HG02973 (cell line): Measurements from ENCODE around the gene CDYL2.
A peak's percentile ranks its signal among the peaks of the same experiment; 100 is the strongest.

ENCODE experiments used
- ATAC-seq: cut with Tn5 transposase; IDR thresholded peaks from one replicate; pipeline ENCODE4 v1.9.1; 2021; ENCODE audit warnings: moderate library complexity; ENCODE audit not compliant: unreplicated experiment

CDYL2 gene

DNA sequence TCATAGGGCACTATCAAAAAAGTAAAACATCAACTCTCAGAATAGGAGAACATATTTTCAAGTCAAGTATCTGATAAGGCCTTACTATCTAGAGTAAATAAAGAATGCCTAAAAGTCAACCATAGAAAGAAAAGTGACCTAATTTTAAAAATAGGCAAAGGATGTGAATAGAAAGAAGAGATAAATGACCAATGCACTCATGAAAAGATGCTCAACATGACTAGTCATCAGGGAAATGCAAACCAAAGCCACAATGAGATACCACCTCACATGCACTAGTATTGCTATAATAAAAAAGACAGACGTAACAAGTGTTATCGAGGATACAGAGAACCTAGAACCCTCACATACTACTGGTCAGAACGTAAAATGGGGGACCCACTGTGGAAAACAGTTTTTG, 172.8 kb downstream of the CDYL2 start:
- ATAC-seq, result no peak

- no peak for ATAC-seq
Observed at GRCh38 chr16:80628254-80628653, 176.1 kb downstream of the CDYL2 start.

- ATAC-seq, result peak; percentile 97
Observed at GRCh38 chr16:80627108-80627507, 177.3 kb downstream of the CDYL2 start.

GRCh38 chr16:80623376-80623775, 181.0 kb downstream of the CDYL2 start:
- no peak for ATAC-seq

GRCh38 chr16:80622007-80622406, 182.4 kb downstream of the CDYL2 start:
- ATAC-seq, result no peak

- ATAC-seq, result no peak
Observed at GRCh38 chr16:80620736-80621605, 183.4 kb downstream of the CDYL2 start.

- no peak for ATAC-seq
Observed at GRCh38 chr16:80619824-80620223, 184.6 kb downstream of the CDYL2 start.

DNA sequence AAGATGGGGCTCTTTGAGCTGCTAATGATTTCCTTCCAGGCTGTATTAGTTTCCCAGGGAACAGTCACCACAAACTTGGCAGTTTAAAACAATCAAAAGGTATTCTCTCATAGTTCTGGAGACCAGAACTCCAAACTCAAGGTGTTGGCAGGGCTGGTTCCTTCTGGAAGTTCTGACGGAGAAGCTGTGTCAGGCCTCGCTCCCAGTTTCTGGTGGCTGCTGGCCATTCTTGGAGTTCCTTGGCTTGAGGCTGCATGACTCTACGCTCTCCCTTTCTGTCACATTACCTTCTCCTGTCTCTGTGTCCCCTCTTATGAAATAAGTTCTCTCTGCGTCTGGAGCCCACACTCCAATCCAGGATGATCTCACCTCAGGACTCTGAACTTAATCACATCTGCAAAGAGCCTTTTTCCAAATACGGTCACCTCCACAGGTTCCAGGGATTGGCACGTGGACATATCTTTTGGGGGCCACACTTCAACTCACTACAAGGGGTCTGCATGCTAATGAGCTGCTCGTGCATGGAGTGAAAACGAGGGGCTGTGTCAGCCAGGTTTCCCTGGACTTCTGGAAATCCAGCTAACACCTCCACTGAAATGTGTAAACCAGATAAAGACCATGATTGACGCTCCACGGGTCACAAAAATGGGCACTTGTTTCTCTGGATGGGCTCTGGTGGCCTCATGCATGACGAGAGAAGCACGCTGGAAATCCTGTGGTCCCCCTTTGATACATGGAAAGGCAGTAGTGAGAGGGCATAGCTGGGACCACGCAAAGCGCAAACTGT, 185.3 kb downstream of the CDYL2 start:
- ATAC-seq, result no peak

- no peak for ATAC-seq
Observed at GRCh38 chr16:80616362-80616761, 188.0 kb downstream of the CDYL2 start.

DNA sequence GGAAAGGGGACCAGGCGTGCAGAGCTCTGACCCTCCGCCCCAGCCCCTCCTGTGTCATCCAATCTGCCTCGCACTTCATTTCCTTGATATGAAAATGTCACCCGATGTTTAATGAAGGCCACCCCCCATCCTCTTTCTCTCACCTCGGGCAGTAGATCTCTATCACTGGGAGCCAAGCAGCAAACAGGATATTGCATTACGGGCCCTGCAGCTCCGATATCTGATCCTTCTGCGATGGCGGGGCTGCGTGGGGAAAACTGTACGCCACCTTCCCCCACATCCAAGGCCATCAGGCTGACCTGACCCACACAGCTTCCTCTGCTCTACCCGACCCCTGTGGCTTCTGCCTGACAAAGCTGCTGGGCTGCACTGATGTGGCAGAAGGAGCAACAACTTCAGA, 188.7 kb downstream of the CDYL2 start:
- ATAC-seq, result no peak

- ATAC-seq, result no peak
Observed at GRCh38 chr16:80614908-80615671, 189.3 kb downstream of the CDYL2 start.

DNA sequence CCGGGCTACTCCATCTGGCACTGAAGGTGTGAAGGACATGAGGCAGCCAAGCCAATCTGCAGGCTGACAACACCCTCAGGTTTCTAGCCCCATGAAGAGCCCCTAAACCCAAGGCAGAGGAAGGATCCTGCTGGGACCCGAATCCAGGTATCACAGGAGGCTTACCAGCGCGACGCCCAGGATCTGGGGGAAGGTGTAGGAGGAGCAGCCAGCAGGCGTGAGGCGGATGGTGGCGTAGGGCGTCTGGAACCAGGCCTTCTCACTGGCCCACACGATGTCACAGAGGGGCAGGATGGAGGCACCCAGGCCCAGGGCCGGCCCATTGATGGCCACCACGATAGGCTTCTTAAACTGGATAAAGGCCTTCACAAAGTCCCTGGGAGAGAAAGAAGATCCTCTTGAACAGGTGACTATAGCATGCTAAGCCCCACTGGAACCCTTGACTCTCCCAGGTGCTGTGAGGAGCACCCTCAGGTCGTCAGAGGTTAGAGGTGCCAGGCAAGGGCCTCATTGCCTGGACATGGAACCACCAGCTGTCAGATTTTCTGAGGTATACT, 191.9 kb downstream of the CDYL2 start:
- no peak for ATAC-seq

- ATAC-seq, result no peak
Observed at GRCh38 chr16:80611930-80612327, 192.5 kb downstream of the CDYL2 start.

- ATAC-seq, result no peak
Observed at GRCh38 chr16:80611171-80611929, 193.0 kb downstream of the CDYL2 start.

- no peak for ATAC-seq
Observed at GRCh38 chr16:80610481-80611156, 193.8 kb downstream of the CDYL2 start.

DNA sequence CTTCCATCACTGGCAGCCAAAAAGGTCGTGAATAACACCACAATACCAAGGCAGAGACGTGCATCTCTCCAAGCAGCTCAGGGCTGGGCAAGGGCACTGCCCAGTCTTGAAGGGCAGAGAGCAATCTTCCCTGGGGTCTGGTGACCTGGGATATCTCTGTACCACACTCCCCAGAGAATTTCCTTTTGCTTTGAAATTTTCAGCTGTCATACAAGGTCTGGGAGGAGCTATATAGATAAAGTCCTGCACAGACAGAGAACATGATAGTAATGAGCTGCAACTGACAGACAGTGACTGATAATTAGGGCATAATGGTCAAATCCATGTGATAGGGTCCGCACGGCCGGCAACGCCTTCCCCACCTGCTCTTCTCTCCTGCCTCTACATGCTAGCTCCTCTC, 195.5 kb downstream of the CDYL2 start:
- no peak for ATAC-seq

DNA sequence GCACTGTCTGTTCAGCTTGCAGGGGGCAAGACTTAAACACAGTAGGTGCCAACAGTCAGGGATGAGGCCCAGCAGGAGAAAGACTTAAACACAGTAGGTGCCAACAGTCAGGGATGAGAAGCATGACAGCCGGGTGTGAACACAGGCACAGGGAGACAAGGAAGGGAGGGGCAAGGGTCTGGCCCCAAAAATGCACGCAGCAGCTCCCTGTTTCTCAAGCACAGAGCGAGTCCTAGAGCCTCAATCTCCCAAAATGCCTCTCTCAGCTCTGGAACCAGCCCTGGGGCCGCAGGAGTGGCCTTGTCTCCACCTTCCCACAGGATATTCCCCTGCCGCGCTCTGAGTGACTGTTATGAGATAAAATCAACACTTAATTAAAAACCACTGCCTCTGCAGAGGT, 197.2 kb downstream of the CDYL2 start:
- ATAC-seq, result no peak

GRCh38 chr16:80606221-80606766, 198.1 kb downstream of the CDYL2 start:
- ATAC-seq, result no peak

- no peak for ATAC-seq
Observed at GRCh38 chr16:80604600-80605355, 199.6 kb downstream of the CDYL2 start.
